ENCODE results near the gene PCDHA5.

PCDHA5 gene

DNA sequence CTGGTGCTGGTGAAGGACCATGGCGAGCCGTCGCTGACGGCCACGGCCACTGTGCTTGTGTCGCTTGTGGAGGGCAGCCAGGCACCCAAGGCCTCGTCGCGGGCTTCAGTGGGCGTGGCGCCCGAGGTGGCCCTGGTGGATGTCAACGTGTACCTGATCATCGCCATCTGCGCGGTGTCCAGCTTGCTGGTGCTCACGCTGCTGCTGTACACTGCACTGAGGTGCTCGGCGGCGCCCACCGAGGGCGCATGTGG, 36.5 kb downstream of the PCDHA5 start:
- TF ChIP-seq, protein P1, sequence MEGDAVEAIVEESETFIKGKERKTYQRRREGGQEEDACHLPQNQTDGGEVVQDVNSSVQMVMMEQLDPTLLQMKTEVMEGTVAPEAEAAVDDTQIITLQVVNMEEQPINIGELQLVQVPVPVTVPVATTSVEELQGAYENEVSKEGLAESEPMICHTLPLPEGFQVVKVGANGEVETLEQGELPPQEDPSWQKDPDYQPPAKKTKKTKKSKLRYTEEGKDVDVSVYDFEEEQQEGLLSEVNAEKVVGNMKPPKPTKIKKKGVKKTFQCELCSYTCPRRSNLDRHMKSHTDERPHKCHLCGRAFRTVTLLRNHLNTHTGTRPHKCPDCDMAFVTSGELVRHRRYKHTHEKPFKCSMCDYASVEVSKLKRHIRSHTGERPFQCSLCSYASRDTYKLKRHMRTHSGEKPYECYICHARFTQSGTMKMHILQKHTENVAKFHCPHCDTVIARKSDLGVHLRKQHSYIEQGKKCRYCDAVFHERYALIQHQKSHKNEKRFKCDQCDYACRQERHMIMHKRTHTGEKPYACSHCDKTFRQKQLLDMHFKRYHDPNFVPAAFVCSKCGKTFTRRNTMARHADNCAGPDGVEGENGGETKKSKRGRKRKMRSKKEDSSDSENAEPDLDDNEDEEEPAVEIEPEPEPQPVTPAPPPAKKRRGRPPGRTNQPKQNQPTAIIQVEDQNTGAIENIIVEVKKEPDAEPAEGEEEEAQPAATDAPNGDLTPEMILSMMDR (IDR thresholded peaks at IDR 0.05; ENCODE audit: control insufficient read depth, insufficient read depth, low read depth, low read length, missing control alignments) = no peak
- H3K4me3 ChIP-seq (ENCODE audit: control insufficient read depth, low read depth, low read length) = no peak overlapping the region
- DNase-seq (ENCODE audit: low read depth) = no peak

DNA sequence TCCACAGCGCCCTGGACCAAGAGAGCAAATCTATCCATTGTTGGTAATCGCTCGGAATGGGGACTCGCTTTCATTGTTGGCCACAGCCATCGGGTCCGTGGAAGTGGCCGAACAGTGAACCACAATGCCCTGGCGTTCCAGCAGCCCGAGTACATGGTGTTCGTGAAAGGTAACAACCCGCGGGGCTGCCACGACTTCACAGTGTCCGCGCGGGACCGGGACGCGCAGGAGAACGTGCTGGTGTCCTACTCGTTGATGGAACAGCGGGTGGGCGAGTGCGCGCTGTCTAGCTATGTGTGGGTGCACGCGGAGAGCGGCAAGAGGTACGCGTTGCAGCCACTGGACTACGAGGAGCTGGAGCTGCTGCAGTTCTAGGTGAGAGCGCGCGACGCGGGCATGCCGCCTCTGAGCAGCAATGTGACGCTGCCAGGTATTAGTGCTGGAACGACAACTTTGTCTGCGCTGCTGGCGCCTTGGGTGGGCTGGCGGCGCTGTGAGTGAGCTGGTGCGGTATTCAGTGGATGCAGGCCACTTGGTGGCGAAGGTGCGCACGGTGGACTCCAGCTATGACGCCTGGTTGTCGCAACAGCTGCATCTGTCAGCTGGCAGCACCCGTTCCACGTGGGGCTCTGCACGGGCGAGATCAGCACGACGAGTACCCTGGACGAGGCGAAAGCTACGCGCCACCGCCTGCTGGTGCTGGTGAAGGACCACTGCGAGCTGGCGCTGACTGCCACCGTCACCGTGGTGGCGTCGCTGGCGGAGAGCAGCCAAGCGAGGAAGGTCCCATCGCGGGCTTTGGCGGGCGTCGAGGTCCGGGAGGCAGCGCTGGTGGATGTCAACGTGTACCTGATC, 41.3 kb downstream of the PCDHA5 start:
- TF ChIP-seq, protein P1 (IDR thresholded peaks at IDR 0.05; ENCODE audit: control insufficient read depth, insufficient read depth, low read depth, low read length, missing control alignments) = no peak
- no peak for DNase-seq (ENCODE audit: low read depth)
- H3K4me3 ChIP-seq (ENCODE audit: control insufficient read depth, low read depth, low read length) = no peak overlapping the region

DNA sequence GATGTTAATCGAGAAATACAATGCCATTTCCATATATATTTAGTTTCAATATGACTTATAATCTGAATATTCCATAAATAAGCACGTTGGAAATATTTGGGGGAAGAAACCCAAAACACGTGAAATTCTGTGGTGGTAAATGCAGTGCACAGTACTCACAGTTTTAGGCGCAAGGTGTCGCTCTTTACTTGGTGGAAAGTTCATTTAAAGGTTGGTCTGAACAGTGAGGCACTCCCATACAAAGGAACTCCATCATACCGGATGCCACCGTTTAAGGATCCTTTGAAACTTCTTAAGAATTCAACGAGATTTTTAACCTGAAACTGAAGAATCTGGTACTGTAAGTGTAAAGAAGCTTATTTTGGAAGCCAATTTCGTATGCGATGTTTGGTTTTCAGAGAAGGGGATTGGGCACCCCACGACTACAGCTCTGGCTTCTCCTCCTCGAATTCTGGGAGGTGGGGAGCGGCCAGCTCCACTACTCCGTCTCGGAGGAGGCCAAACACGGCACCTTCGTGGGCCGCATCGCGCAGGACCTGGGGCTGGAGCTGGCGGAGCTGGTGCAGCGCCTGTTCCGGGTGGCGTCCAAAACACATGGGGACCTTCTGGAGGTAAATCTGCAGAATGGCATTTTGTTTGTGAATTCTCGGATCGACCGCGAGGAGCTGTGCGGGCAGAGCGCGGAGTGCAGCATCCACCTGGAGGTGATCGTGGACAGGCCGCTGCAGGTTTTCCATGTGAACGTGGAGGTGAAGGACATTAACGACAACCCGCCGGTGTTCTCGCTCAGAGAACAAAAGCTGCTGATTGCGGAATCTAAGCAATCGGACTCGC, 47.5 kb downstream of the PCDHA5 start, which contains the start of gene PCDHA11:
Gene PCDHA11, plus strand, starts transcription at position 237 of the 834 bp plus-strand sequence. Its CDS starts 147 bp downstream, at position 384.
- H3K4me3 ChIP-seq (ENCODE audit: control insufficient read depth, low read depth, low read length) = no peak within 1 kb of the TSS
- no peak for DNase-seq (ENCODE audit: low read depth)
- TF ChIP-seq, protein P1 (IDR thresholded peaks at IDR 0.05; ENCODE audit: control insufficient read depth, insufficient read depth, low read depth, low read length, missing control alignments) = peak; percentile 9

DNA sequence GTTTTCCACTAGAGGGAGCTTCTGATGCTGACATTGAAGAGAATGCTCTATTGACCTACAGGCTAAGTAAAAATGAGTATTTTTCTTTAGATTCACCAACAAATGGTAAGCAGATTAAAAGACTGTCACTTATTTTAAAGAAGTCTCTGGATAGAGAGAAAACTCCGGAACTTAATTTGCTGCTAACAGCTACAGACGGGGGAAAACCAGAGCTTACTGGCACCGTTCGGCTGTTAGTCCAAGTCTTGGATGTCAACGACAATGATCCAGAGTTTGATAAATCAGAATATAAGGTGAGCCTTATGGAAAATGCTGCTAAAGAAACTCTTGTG, 48.1 kb downstream of the PCDHA5 start:
- no peak for DNase-seq (ENCODE audit: low read depth)
- no peak overlapping the region for H3K4me3 ChIP-seq (ENCODE audit: control insufficient read depth, low read depth, low read length)
- TF ChIP-seq, protein P1 (IDR thresholded peaks at IDR 0.05; ENCODE audit: control insufficient read depth, insufficient read depth, low read depth, low read length, missing control alignments) = peak; percentile 35

DNA sequence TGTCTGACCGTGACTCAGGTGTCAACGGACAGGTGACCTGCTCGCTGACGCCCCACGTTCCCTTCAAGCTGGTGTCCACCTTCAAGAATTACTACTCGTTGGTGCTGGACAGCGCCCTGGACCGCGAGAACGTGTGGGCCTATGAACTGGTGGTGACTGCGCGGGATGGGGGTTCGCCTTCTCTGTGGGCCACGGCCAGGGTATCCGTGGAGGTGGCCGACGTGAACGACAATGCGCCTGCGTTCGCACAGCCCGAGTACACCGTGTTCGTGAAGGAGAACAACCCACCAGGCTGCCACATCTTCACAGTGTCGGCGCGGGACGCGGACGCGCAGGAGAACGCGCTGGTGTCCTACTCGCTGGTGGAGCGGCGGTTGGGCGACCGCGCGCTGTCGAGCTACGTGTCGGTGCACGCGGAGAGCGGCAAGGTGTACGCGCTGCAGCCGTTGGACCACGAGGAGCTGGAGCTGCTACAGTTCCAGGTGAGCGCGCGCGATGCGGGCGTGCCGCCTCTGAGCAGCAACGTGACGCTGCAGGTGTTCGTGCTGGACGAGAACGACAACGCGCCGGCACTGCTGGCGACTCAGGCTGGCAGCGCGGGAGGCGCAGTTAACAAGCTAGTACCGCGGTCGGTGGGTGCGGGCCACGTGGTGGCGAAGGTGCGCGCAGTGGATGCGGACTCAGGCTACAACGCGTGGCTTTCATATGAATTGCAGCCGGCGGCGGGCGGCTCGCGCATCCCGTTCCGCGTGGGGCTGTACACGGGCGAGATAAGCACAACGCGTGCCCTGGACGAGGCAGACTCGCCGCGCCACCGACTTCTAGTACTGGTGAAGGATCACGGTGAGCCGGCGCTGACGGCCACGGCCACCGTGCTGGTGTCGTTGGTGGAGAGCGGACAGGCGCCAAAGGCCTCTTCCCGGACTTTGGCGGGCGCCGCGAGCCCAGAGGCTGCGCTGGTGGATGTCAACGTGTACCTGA, 49.1 kb downstream of the PCDHA5 start:
- TF ChIP-seq, protein P1 (IDR thresholded peaks at IDR 0.05; ENCODE audit: control insufficient read depth, insufficient read depth, low read depth, low read length, missing control alignments) = no peak
- no peak for DNase-seq (ENCODE audit: low read depth)
- no peak overlapping the region for H3K4me3 ChIP-seq (ENCODE audit: control insufficient read depth, low read depth, low read length)
